Measurements from ENCODE around the gene CAPSL. TPM values are rescaled to one million over a fixed set of nuclear protein-coding genes. Genes with fewer than 3 reads are reported as not detected.

The CAPSL gene
- total and polyA plus RNA-seq, 2 of the 8 experiments (the other 6 are each of a cell fraction or from before 2014, with no cell fraction given) = not detected

DNA sequence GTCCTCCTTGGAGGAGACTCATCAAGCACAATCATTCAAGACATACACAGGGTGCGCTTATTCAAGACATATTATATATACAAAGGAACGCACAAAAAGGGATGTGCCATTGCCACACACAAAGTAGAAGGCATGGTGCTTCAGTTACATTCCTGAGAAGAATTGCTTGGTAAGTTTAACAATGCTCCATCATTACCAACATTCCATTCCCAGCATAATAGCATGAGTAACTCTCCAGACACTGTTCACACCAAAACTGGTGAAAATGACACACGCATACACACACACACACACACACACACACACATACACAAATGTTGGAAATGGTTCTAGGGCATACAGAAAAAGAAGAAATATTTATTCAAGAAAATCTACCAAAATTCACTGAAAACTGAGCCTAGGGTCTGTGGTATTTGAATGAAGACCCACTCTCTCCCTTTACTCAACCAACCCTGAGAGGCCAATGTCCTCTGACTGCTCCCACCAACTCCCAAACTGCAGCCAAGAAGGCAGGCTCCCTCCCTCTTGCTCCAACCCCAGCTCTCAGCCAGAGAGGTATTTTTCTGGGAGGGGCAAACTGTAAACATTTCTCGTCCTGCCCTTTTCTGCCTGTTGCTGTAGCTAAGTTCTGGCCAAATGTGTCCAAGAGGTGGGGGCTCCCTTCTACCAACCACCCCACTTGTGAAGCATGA is 32.9 kb upstream of the CAPSL start:
- Histone ChIP-seq H3K23me2 (ENCODE audit: low read depth, low read length) (peaks cover 2% of the 10 kb centered on the region; the same call in 1 of the 2 replicates), H2BK5ac (ENCODE audit: low read depth, low read length) (no peak overlapping the region), H4K20me1 (replicated peaks in 1 of 2; ENCODE audit: control insufficient read depth in 1 of 2, insufficient read depth in 2 of 2, low read length in 2 of 2) (no peaks in the 10 kb centered on the region), H2BK15ac (ENCODE audit: low read length) (no peak overlapping the region), H3K4ac (replicated peaks; ENCODE audit: insufficient read length, low read depth, low read length) (no peak overlapping the region), H3K23ac (ENCODE audit: insufficient read length) (no peak overlapping the region), H4K8ac (ENCODE audit: extremely low read depth, insufficient read depth, low read length) (no peak overlapping the region), H2BK20ac (ENCODE audit: low read length) (no peak overlapping the region), H3K4me3 (ENCODE audit: extremely low read depth in 1 of 4, insufficient read depth in 2 of 4, low read depth in 3 of 4, low read length in 4 of 4) (no peak overlapping the region), H3K14ac (ENCODE audit: insufficient read length) (no peak overlapping the region), H3K79me1 (ENCODE audit: low read depth, low read length) (no peaks in the 10 kb centered on the region), H3K27me3 (replicated peaks in 1 of 4; ENCODE audit: control insufficient read depth in 3 of 4, extremely low read depth in 1 of 4, insufficient read depth in 3 of 4, low read length in 3 of 4) (no peaks in the 10 kb centered on the region), H3K9me3 (ENCODE audit: insufficient read depth in 2 of 2, low read depth in 1 of 2, low read length in 1 of 2) (peaks cover 2 to 3% of the 10 kb centered on the region in 2 experiments; a peak in 1 of 4 replicates), H3K36me3 (ENCODE audit: control insufficient read depth in 2 of 4, insufficient read depth in 4 of 4, low read length in 3 of 4) (no peaks in the 10 kb centered on the region), H3K18ac (ENCODE audit: extremely low read depth, low read length) (no peak overlapping the region), H3K79me2 (ENCODE audit: control insufficient read depth in 1 of 2, insufficient read depth in 2 of 2, low read length in 2 of 2) (no peaks in the 10 kb centered on the region), H3K9ac (replicated peaks in 1 of 4; ENCODE audit: extremely low read depth in 1 of 4, low read depth in 3 of 4, low read length in 3 of 4) (no peak overlapping the region), H3K4me2 (ENCODE audit: insufficient read depth in 1 of 2, low read depth in 2 of 2, low read length in 2 of 2) (no peak overlapping the region), H3K27ac (ENCODE audit: low read depth, low read length) (no peak overlapping the region), H4K91ac (replicated peaks; ENCODE audit: insufficient read length, low read length) (no peak overlapping the region), H2BK12ac (ENCODE audit: low read depth, low read length) (no peak overlapping the region), H2AFZ (ENCODE audit: low read length) (no peak overlapping the region; the same call in 1 of the 2 replicates), H2BK120ac (replicated peaks; ENCODE audit: low read depth, low read length) (no peak overlapping the region), H2AK5ac (ENCODE audit: low read depth, low read length) (no peak overlapping the region), H3K56ac (replicated peaks; ENCODE audit: insufficient read length, low read depth, low read length) (no peak overlapping the region), H4K5ac (ENCODE audit: insufficient read length, low read depth, low read length) (no peak overlapping the region), H3K4me1 (replicated peaks in 1 of 4; ENCODE audit: control insufficient read depth in 3 of 4, insufficient read depth in 4 of 4, low read length in 3 of 4) (no peaks in the 10 kb centered on the region)
- FAIRE-seq (no peak), DNase-seq (ENCODE audit: low read depth in 1 of 2, low spot score in 2 of 2) (no peak)
- CTCF ChIA-PET (ENCODE audit: partially characterized antibody) = interaction anchor here (1.3 to 1.8 kb wide), 2 partner anchors 8 to 10 kb away, joined by 6 to 8 read pairs; no protein-coding TSS in a partner anchor
- 85% methylated on average over 4 of the region's 4 CpGs; no CpG with 5 or more reads in 1 of the 2 experiments for WGBS, 2 experiments (ENCODE audit: extremely low coverage in 1 of 2, insufficient coverage in 1 of 2, insufficient read length in 1 of 2, insufficient replicate concordance in 2 of 2, low coverage in 1 of 2, low lambda C conversion rate in 2 of 2, missing lambda C conversion rate in 1 of 2)
- POLR2A ChIA-PET (ENCODE audit: partially characterized antibody) = interaction anchor here (0.6 kb wide), 1 partner anchor 34 kb away, joined by 3 read pairs; no protein-coding TSS in a partner anchor
- TF ChIP-seq TAF7 (optimal IDR thresholded peaks at IDR 0.05; ENCODE audit: borderline replicate concordance, low read depth, low read length) (no peak), JUND (IDR thresholded peaks at IDR 0.05; ENCODE audit: low read length) (no peak), HDAC6 (IDR thresholded peaks at IDR 0.05; ENCODE audit: low read depth, low read length) (no peak), CHD1 (IDR thresholded peaks at IDR 0.05; ENCODE audit: low read depth, low read length) (no peak), POU5F1 (IDR thresholded peaks at IDR 0.05; ENCODE audit: low read depth, low read length) (no peak), TAF1 (IDR thresholded peaks at IDR 0.05; ENCODE audit: low read depth, low read length) (no peak), RAD21 (IDR thresholded peaks at IDR 0.05 in 1 of 2, conservative IDR thresholded peaks at IDR 0.05 in 1 of 2; ENCODE audit: low read depth in 2 of 2, low read length in 2 of 2) (no peak), FOSL1 (IDR thresholded peaks at IDR 0.05; ENCODE audit: insufficient read depth, low read depth, low read length) (no peak), EGR1 (IDR thresholded peaks at IDR 0.05; ENCODE audit: borderline replicate concordance, low read depth, low read length) (no peak)
- TF ChIP-seq, protein P1, sequence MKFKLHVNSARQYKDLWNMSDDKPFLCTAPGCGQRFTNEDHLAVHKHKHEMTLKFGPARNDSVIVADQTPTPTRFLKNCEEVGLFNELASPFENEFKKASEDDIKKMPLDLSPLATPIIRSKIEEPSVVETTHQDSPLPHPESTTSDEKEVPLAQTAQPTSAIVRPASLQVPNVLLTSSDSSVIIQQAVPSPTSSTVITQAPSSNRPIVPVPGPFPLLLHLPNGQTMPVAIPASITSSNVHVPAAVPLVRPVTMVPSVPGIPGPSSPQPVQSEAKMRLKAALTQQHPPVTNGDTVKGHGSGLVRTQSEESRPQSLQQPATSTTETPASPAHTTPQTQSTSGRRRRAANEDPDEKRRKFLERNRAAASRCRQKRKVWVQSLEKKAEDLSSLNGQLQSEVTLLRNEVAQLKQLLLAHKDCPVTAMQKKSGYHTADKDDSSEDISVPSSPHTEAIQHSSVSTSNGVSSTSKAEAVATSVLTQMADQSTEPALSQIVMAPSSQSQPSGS (IDR thresholded peaks at IDR 0.05; ENCODE audit: low read length) = no peak
